Activated naive CD8-positive, alpha-beta T cell treated with anti-CD3 and anti-CD28 coated beads for 36 hours (primary cell): ENCODE results near the gene RABGEF1. TPM values are rescaled to one million over a fixed set of nuclear protein-coding genes. Genes with fewer than 3 reads are reported as not detected.
"Not testable (repeated sequence)": the region's sequence is repeated elsewhere in the genome, so short reads cannot be mapped to it uniquely, and the experiment has no call there.

Experiments used
- DNase-seq: peaks from one replicate; pipeline ENCODE4 v3.0.0; 2021
- H3K27ac Mint-ChIP-seq: one replicate; pipeline ENCODE4 v1.8.0; 2022; ENCODE audit warnings: mild to moderate bottlenecking, moderate library complexity, mixed read lengths
- H3K27me3 Mint-ChIP-seq: one replicate; pipeline ENCODE4 v1.8.0; 2022; ENCODE audit warnings: mild to moderate bottlenecking, mixed read lengths
- H3K36me3 Mint-ChIP-seq: one replicate; pipeline ENCODE4 v1.8.0; 2021; ENCODE audit warnings: mild to moderate bottlenecking, mixed read lengths
- H3K4me1 Mint-ChIP-seq: one replicate; pipeline ENCODE4 v1.8.0; 2021; ENCODE audit warnings: mixed read lengths
- H3K4me3 Mint-ChIP-seq: one replicate; pipeline ENCODE4 v1.8.0; 2022; ENCODE audit warnings: mild to moderate bottlenecking, moderate library complexity, mixed read lengths
- H3K9me3 Mint-ChIP-seq: one replicate; pipeline ENCODE4 v1.8.0; 2022; ENCODE audit warnings: mixed read lengths
- total RNA-seq, 2 experiments: library from RNA; stranded (reverse); gene quantifications; one replicate each; pipeline ENCODE4 v1.2.3, GENCODE V29; 2021

Gene RABGEF1
- total RNA-seq, 2 experiments from 2014 or later: 18.9 to 20.3 TPM

DNA sequence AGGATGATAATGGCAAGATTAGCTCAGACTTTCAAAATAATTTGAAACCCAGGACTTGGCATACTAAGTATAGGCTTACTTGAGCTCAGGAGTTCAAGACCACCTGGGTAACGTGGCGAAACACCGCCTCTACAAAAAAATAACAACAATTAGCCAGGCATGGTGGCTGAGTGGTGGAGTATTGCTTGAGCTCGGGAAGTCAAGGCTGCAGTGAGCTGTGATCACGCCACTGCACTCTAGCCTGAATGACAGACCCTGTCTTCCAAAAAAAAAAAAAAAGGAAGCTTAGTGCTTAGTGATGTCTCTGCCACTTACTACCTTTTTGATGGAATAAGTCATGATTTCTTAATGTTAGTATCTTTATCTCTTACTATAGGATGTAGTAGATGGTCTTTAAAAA lies 25.5 kb downstream of the RABGEF1 start:
- Mint-ChIP-seq H3K36me3 (peaks cover 16% of the 10 kb centered on the region), H3K4me1 (peaks cover 44% of the 10 kb centered on the region), H3K27me3 (no peaks in the 10 kb centered on the region), H3K27ac (no peak overlapping the region), H3K4me3 (no peak overlapping the region), H3K9me3 (peaks cover 7% of the 10 kb centered on the region)
- no peak for DNase-seq

- peaks cover 13% of the 10 kb centered on the region for H3K36me3 Mint-ChIP-seq
- H3K9me3 Mint-ChIP-seq, DNase-seq, H3K27ac Mint-ChIP-seq, H3K27me3 Mint-ChIP-seq, H3K4me3 Mint-ChIP-seq: not testable (repeated sequence)
- peaks cover 44% of the 10 kb centered on the region for H3K4me1 Mint-ChIP-seq
Observed at GRCh38 chr7:66767486-66767885, 27.0 kb downstream of the RABGEF1 start.

DNA sequence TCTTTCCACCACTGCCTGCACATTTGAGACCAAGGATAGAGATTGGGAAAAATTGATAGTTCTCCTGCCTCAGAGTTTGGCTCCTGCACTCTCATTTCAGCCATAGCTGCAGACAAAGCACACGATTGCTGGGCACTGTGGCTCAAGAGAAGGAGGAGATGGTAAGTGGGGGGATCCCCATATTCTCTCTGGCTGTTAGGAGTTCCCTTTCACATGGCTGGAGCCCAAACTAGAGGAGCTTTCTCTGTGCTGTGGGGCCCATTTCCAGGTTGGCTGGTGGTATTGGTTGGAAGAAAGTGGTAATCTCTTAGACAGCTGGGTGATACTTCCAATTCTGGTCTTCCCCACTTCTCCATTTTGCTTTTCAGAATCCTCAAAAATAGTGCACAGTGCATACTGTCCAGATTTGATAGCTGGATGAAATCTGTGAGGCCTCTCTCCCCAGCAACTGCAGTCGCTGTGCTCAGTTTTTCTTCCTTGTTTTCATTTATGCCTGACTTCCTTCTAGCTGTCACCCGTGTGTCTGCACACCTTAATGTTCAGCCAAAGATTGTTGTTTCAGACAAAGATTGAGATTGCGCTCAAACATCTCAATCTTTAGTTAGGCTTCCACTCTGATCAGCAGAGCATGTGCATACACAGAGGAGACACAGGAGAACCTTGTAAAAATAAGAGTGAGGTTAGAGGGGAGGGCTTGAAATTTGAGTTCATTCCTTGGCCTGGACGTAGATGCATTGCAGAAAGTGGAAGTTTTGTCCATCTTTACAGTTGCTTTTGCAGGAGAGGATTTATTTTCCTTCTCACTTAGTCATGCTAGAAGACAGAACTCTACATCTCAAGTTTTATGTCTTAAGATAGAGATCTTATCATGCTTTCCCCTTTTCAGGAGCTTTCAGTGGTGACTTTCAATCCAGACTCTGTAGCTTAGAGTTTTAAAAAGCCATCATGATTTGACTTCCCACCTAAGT lies 28.6 kb downstream of the RABGEF1 start:
- Mint-ChIP-seq H3K4me1 (peaks cover 38% of the 10 kb centered on the region), H3K27me3 (no peaks in the 10 kb centered on the region), H3K9me3 (no peaks in the 10 kb centered on the region), H3K36me3 (peaks cover 4% of the 10 kb centered on the region), H3K27ac (no peak overlapping the region), H3K4me3 (no peak overlapping the region)
- DNase-seq: no peak

DNA sequence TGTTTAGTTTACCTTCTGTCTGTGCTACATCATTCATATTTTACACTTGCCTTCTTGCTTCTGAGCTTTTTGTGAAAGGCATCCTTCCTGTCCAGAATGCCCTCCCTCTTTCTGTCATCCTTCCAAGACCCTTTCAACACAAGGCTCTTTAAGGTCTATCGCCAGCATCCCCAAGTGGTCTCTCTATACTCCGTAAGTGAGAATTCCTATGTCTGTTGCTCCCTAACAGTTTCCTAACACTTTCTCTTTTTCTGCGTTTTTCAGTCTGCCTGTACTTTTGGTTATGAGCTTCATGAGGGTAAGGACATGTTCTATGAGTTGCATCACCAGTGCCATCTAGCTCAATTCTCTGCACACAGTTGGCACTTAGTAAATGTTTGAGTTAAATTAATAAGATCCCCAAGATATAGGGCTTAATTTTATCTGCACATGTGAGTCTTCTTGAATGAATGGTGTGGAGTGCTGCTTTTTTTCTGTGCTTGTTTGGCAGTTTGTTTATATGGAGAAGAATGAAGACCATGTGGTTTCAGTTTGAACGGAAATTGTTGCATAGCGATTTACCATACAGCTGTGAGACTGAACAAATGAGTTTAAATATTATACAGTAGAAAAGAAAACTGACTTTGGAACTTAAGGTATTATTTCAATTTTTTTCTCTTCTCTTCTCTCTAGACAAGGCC lies 29.4 kb downstream of the RABGEF1 start:
- H3K27ac Mint-ChIP-seq: no peak overlapping the region
- H3K4me1 Mint-ChIP-seq: peaks cover 31% of the 10 kb centered on the region
- no peak for DNase-seq
- H3K9me3 Mint-ChIP-seq: no peaks in the 10 kb centered on the region
- peaks cover 5% of the 10 kb centered on the region for H3K36me3 Mint-ChIP-seq
- no peaks in the 10 kb centered on the region for H3K27me3 Mint-ChIP-seq
- no peak overlapping the region for H3K4me3 Mint-ChIP-seq

- Mint-ChIP-seq H3K36me3 (peaks cover 9% of the 10 kb centered on the region), H3K4me3 (no peak overlapping the region), H3K27ac (no peak overlapping the region), H3K27me3 (no peaks in the 10 kb centered on the region), H3K4me1 (peaks cover 28% of the 10 kb centered on the region), H3K9me3 (no peaks in the 10 kb centered on the region)
- no peak for DNase-seq
Observed at GRCh38 chr7:66771795-66772194, 31.3 kb downstream of the RABGEF1 start.

DNA sequence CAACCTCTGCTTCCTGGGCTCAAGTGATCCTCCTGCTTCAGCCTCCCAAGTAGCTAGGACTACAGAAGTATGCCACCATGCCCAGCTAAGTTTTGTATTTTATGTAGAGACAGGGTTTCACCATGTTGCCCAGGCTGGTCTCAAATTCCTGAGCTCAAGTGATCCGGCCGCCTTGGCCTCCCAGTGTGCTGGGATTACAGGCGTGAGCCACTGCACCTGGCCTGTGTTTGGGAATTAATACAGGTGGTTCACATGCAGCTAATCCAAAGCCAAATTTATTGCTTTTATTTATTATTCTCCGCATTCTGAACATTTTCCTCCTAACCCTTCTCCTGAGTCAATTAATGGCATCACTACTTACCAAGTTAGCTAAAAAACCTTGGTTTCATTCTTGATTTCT lies 33.2 kb downstream of the RABGEF1 start:
- H3K27me3 Mint-ChIP-seq, H3K4me3 Mint-ChIP-seq, H3K27ac Mint-ChIP-seq, H3K9me3 Mint-ChIP-seq, DNase-seq: not testable (repeated sequence)
- H3K4me1 Mint-ChIP-seq: peaks cover 18% of the 10 kb centered on the region
- peaks cover 12% of the 10 kb centered on the region for H3K36me3 Mint-ChIP-seq

DNA sequence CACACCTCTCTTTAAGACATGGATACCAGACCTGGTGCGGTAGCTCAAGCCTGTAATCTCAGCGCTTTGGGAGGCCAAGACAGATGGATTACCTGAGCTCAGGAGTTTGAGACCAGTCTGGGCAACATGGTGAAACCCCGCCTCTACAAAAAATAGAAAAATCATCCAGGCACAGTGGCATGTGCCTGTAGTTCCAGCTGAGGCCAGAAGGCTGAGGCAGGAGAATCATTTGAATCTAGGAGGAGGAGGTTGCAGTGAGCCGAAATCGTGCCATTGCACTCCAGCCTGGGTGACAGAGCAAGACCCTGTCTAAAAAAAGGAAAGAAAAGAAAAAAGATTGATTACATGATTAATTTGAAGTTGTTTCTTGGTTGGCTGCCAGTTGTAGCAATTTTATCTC lies 35.9 kb downstream of the RABGEF1 start:
- H3K9me3 Mint-ChIP-seq, DNase-seq, H3K4me3 Mint-ChIP-seq, H3K27ac Mint-ChIP-seq, H3K27me3 Mint-ChIP-seq: not testable (repeated sequence)
- Mint-ChIP-seq H3K36me3 (peaks cover 18% of the 10 kb centered on the region), H3K4me1 (peaks cover 14% of the 10 kb centered on the region)

- H3K9me3 Mint-ChIP-seq: no peaks in the 10 kb centered on the region
- H3K36me3 Mint-ChIP-seq: peaks cover 22% of the 10 kb centered on the region
- H3K27me3 Mint-ChIP-seq: no peaks in the 10 kb centered on the region
- peaks cover 18% of the 10 kb centered on the region for H3K4me1 Mint-ChIP-seq
- no peak overlapping the region for H3K4me3 Mint-ChIP-seq
- no peak overlapping the region for H3K27ac Mint-ChIP-seq
- DNase-seq: no peak
Observed at GRCh38 chr7:66776800-66777442, 36.4 kb downstream of the RABGEF1 start.

DNA sequence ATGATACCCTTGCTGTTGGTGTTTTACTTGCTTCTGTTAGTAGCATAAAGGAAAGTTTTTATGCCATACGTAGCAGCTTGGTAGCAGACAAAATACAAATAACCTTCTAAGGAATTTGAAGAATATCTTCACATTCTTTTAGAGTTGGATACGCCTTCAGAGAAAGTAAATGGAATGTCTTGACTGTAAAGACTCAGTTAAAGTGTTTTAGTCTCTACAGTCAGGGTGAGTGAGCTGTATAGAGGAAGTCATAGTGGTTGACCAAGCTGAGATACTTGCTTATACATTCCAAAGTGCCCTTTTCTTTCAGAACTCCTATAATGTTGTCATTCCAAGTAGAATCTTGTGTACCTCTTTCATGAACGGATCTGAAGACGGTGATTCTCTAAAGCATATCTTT lies 37.7 kb downstream of the RABGEF1 start:
- no peak for DNase-seq
- peaks cover 18% of the 10 kb centered on the region for H3K4me1 Mint-ChIP-seq

DNA sequence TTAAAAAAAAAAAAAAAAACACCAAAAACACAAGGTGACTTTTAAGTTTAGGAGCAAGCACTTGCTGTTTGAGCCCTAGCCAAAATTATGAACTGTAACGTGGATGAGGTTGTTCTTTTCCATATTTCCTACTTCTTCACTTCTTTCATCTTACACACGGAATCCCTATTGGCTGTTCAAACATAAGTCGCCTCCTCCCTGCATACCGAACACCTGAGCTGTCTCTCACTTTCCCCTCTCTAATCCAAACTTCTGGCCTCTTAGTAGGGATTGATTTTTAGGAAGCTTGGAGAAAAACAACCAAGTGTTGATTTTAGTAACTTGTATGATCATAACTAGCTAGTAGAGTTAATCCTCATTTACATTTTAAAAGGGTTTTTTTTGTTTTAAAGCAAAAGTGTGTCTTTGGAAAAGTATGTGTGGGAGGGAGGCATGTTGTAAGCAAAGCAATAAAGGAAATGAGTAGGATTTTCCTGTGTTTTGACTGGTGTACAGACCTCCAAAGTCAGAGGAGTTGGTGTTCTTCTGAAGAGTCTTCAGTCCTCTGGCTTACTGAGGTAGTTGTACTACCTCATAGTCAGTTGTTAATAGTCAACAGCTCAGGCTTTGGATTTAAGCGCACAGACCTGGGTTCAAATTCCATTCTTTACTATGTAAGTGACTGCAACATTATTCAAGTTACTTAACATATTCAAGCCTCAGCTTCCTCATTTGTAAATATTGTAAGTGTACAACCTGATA lies 39.3 kb downstream of the RABGEF1 start:
- H3K27ac Mint-ChIP-seq: no peak overlapping the region
- H3K27me3 Mint-ChIP-seq: no peaks in the 10 kb centered on the region
- H3K4me3 Mint-ChIP-seq: no peak overlapping the region
- H3K36me3 Mint-ChIP-seq: peaks cover 23% of the 10 kb centered on the region
- peaks cover 18% of the 10 kb centered on the region for H3K4me1 Mint-ChIP-seq
- no peaks in the 10 kb centered on the region for H3K9me3 Mint-ChIP-seq
- no peak for DNase-seq

More for the DNA sequence above, 37.7 kb downstream of the RABGEF1 start:
- no peak overlapping the region for H3K4me3 Mint-ChIP-seq
- H3K36me3 Mint-ChIP-seq: peaks cover 24% of the 10 kb centered on the region
- H3K27ac Mint-ChIP-seq: no peak overlapping the region
- H3K9me3 Mint-ChIP-seq: no peaks in the 10 kb centered on the region
- no peaks in the 10 kb centered on the region for H3K27me3 Mint-ChIP-seq

- Mint-ChIP-seq H3K4me3 (no peak overlapping the region), H3K4me1 (peaks cover 18% of the 10 kb centered on the region), H3K36me3 (peaks cover 24% of the 10 kb centered on the region), H3K9me3 (no peaks in the 10 kb centered on the region), H3K27me3 (no peaks in the 10 kb centered on the region), H3K27ac (no peak overlapping the region)
- no peak for DNase-seq
Observed at GRCh38 chr7:66781408-66782090, 41.0 kb downstream of the RABGEF1 start.

GRCh38 chr7:66782875-66783274 lies 42.3 kb downstream of the RABGEF1 start:
- H3K9me3 Mint-ChIP-seq, H3K27ac Mint-ChIP-seq, H3K27me3 Mint-ChIP-seq, DNase-seq, H3K4me3 Mint-ChIP-seq: not testable (repeated sequence)
- Mint-ChIP-seq H3K4me1 (peaks cover 18% of the 10 kb centered on the region), H3K36me3 (peaks cover 24% of the 10 kb centered on the region)

DNA sequence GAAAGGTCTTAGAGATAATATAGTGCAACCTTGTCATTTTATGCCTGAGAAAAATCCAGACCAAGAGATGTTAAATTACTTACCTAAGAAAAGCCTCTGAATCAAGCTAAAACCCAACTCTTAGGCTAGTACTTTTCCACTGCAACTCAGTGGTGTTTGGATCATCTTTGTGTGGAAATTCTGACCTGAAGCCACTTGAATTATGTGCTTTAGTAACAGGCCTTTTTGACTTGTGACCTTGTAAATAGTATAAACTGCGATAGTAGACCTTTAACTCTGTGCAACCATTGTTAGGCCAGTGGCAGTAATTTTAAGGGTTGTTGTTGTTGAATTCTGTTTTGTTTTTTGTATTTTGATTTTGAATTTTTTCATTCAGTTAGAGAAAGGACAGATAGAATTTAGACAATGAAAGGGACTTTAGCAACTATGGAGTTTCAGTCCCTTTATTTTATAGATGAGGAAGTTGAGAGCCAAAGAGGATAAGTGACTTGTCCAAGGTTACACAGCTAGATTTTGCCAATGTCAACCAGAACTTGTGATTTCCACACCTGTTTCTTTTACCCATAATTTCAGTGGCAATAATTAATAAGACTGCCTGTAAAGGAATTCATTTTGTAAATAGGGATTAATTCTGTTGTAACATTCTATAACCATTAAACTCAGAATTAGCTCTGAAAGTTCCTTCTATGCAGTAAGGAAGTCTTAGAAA lies 43.5 kb downstream of the RABGEF1 start:
- not testable (repeated sequence) for H3K27ac Mint-ChIP-seq, H3K27me3 Mint-ChIP-seq, DNase-seq, H3K4me3 Mint-ChIP-seq, H3K9me3 Mint-ChIP-seq
- H3K4me1 Mint-ChIP-seq: peaks cover 16% of the 10 kb centered on the region
- H3K36me3 Mint-ChIP-seq: peaks cover 22% of the 10 kb centered on the region

DNA sequence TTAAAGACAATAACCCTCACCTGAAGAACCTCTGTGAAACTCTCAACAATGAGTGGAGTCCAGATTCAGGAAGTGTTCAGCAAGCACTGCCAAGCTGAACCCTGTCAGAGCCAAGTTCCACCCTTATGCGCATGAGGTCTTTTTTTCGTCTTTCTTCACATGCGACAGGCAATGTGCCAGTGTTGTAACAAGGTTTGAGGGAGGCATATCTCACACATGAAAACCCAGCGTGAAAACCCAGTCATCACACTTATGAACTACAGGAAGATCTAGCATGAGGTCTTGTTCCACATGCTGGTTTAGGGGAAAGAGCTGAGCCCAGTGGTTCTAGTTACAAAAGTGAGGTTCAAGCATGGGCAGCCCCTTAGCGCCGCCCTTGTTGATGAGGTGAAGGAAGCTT lies 49.7 kb downstream of the RABGEF1 start:
- H3K27ac Mint-ChIP-seq: no peak overlapping the region
- no peaks in the 10 kb centered on the region for H3K9me3 Mint-ChIP-seq
- H3K36me3 Mint-ChIP-seq: peaks cover 6% of the 10 kb centered on the region

More for the DNA sequence above, 49.7 kb downstream of the RABGEF1 start:
- no peaks in the 10 kb centered on the region for H3K27me3 Mint-ChIP-seq
- H3K4me1 Mint-ChIP-seq: no peaks in the 10 kb centered on the region
- H3K4me3 Mint-ChIP-seq: no peak overlapping the region
- no peak for DNase-seq
